ENCODE data around the gene MYLK4. TPM values are rescaled to one million over a fixed set of nuclear protein-coding genes. Genes with fewer than 3 reads are reported as not detected.

Gene MYLK4
- total and polyA plus RNA-seq, 2 of the 13 experiments (the other 11 are each of a cell fraction or from before 2014, with no cell fraction given), result 0.26 to 0.29 TPM

DNA sequence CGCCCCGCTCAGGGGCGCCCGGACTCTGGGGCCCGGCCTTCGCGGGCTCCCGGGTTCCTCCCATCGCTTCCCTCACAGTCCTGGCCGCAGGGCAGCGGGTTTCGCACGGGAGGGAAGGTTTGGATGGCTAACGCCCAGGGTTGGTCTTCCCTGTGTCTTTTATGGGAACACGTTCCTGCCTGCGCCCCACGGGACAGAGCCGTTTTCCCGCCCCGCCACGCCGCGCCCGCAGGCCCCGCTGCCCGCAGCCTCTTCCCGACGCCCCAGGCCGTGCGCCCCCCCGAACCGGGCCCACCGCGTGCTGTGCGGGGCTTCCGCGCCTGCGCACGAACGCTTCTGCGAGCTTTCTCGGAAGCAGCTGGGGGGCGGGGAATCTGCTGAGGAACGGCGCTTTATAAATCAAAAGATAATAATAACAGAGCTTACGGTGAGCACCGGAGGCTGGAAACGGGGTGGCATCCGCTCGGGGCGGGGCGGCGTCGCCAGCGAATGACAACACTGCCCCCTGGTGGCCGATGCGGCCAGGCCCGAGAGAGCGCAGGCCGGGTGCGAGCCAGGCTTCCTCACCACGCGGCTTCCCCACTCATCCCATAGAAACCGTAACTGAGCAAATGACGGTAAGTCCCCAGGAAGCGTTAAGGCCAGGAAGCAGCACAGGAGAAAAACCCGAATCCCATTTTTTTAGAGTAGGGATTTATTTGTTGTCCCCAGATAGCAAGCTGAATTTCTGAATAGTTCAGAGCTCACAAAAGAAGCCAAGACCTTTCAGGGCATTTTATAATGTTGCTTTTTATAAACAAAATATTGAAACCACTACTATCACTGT, 116.4 kb downstream of the MYLK4 start (continued):
- TF ChIP-seq, protein P1, sequence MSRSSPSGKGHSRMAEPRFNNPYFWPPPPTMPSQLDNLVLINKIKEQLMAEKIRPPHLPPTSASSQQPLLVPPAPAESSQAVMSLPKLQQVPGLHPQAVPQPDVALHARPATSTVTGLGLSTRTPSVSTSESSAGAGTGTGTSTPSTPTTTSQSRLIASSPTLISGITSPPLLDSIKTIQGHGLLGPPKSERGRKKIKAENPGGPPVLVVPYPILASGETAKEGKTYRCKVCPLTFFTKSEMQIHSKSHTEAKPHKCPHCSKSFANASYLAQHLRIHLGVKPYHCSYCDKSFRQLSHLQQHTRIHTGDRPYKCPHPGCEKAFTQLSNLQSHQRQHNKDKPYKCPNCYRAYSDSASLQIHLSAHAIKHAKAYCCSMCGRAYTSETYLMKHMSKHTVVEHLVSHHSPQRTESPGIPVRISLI (CRISPR knock-in tag; IDR thresholded peaks at IDR 0.05; ENCODE audit: borderline replicate concordance), result no peak
- TF ChIP-seq, protein P2, sequence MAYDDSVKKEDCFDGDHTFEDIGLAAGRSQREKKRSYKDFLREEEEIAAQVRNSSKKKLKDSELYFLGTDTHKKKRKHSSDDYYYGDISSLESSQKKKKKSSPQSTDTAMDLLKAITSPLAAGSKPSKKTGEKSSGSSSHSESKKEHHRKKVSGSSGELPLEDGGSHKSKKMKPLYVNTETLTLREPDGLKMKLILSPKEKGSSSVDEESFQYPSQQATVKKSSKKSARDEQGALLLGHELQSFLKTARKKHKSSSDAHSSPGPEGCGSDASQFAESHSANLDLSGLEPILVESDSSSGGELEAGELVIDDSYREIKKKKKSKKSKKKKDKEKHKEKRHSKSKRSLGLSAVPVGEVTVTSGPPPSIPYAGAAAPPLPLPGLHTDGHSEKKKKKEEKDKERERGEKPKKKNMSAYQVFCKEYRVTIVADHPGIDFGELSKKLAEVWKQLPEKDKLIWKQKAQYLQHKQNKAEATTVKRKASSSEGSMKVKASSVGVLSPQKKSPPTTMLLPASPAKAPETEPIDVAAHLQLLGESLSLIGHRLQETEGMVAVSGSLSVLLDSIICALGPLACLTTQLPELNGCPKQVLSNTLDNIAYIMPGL (CRISPR knock-in tag; IDR thresholded peaks at IDR 0.05; ENCODE audit: borderline replicate concordance in 1 of 2, low read depth in 1 of 2), result peak; percentile 49 to 88; a peak in 3 of 4 replicates
- TF ChIP-seq, protein P3, sequence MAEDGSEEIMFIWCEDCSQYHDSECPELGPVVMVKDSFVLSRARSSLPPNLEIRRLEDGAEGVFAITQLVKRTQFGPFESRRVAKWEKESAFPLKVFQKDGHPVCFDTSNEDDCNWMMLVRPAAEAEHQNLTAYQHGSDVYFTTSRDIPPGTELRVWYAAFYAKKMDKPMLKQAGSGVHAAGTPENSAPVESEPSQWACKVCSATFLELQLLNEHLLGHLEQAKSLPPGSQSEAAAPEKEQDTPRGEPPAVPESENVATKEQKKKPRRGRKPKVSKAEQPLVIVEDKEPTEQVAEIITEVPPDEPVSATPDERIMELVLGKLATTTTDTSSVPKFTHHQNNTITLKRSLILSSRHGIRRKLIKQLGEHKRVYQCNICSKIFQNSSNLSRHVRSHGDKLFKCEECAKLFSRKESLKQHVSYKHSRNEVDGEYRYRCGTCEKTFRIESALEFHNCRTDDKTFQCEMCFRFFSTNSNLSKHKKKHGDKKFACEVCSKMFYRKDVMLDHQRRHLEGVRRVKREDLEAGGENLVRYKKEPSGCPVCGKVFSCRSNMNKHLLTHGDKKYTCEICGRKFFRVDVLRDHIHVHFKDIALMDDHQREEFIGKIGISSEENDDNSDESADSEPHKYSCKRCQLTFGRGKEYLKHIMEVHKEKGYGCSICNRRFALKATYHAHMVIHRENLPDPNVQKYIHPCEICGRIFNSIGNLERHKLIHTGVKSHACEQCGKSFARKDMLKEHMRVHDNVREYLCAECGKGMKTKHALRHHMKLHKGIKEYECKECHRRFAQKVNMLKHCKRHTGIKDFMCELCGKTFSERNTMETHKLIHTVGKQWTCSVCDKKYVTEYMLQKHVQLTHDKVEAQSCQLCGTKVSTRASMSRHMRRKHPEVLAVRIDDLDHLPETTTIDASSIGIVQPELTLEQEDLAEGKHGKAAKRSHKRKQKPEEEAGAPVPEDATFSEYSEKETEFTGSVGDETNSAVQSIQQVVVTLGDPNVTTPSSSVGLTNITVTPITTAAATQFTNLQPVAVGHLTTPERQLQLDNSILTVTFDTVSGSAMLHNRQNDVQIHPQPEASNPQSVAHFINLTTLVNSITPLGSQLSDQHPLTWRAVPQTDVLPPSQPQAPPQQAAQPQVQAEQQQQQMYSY (CRISPR knock-in tag; IDR thresholded peaks at IDR 0.05), result no peak
- TF ChIP-seq HDAC6 (IDR thresholded peaks at IDR 0.05; ENCODE audit: low read depth, low read length) (no peak), ZNF546 (CRISPR knock-in tag; conservative IDR thresholded peaks at IDR 0.05) (no peak), SRY (CRISPR knock-in tag; IDR thresholded peaks at IDR 0.05) (peak; percentile 63), KLF9 (CRISPR knock-in tag; IDR thresholded peaks at IDR 0.05; ENCODE audit: low read depth) (no peak), KAT8 (CRISPR knock-in tag; IDR thresholded peaks at IDR 0.05) (peak; percentile 37; the same call in 1 of the 2 replicates), ZNF350 (CRISPR knock-in tag; IDR thresholded peaks at IDR 0.05; ENCODE audit: borderline replicate concordance, low read depth) (peak; percentile 49; the same call in 1 of the 2 replicates), HCFC1 (IDR thresholded peaks at IDR 0.05; ENCODE audit: low read depth, low read length) (no peak)
- TF ChIP-seq, protein P4, sequence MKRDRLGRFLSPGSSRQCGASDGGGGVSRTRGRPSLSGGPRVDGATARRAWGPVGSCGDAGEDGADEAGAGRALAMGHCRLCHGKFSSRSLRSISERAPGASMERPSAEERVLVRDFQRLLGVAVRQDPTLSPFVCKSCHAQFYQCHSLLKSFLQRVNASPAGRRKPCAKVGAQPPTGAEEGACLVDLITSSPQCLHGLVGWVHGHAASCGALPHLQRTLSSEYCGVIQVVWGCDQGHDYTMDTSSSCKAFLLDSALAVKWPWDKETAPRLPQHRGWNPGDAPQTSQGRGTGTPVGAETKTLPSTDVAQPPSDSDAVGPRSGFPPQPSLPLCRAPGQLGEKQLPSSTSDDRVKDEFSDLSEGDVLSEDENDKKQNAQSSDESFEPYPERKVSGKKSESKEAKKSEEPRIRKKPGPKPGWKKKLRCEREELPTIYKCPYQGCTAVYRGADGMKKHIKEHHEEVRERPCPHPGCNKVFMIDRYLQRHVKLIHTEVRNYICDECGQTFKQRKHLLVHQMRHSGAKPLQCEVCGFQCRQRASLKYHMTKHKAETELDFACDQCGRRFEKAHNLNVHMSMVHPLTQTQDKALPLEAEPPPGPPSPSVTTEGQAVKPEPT (CRISPR knock-in tag; IDR thresholded peaks at IDR 0.05; ENCODE audit: low read depth), result no peak
- TF ChIP-seq, protein P5, sequence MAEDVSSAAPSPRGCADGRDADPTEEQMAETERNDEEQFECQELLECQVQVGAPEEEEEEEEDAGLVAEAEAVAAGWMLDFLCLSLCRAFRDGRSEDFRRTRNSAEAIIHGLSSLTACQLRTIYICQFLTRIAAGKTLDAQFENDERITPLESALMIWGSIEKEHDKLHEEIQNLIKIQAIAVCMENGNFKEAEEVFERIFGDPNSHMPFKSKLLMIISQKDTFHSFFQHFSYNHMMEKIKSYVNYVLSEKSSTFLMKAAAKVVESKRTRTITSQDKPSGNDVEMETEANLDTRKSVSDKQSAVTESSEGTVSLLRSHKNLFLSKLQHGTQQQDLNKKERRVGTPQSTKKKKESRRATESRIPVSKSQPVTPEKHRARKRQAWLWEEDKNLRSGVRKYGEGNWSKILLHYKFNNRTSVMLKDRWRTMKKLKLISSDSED (CRISPR knock-in tag; IDR thresholded peaks at IDR 0.05), result no peak
- TF ChIP-seq, protein P6, sequence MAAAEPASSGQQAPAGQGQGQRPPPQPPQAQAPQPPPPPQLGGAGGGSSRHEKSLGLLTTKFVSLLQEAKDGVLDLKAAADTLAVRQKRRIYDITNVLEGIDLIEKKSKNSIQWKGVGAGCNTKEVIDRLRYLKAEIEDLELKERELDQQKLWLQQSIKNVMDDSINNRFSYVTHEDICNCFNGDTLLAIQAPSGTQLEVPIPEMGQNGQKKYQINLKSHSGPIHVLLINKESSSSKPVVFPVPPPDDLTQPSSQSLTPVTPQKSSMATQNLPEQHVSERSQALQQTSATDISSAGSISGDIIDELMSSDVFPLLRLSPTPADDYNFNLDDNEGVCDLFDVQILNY (CRISPR knock-in tag; conservative IDR thresholded peaks at IDR 0.05), result no peak; the same call in 1 of the 2 replicates

Data from HepG2 (cell line).